H9 (cell line): ENCODE results near the gene C1orf21. TPM values are rescaled to one million over a fixed set of nuclear protein-coding genes. Genes with fewer than 3 reads are reported as not detected.

Source experiments
- DNase-seq: peaks from one replicate; pipeline ENCODE4 v3.0.0-alpha.2; 2017
- H2AFZ ChIP-seq: one replicate; pipeline ENCODE4 v1.6.1; 2013; ENCODE audit warnings: mild to moderate bottlenecking, low read length, control low read depth, moderate library complexity
- H2AK5ac ChIP-seq: 2 replicates; pipeline ENCODE4 v1.6.1; 2013; ENCODE audit warnings: low read length, control low read depth, mixed read lengths; ENCODE audit not compliant: insufficient read length
- H2BK120ac ChIP-seq: one replicate; pipeline ENCODE4 v1.6.1; 2013; ENCODE audit warnings: low read depth, mild to moderate bottlenecking, low read length, control low read depth, inconsistent platforms; ENCODE audit not compliant: poor library complexity, severe bottlenecking
- H2BK12ac ChIP-seq: 2 replicates; pipeline ENCODE4 v1.6.1; 2013; ENCODE audit warnings: low read length, control low read depth, mixed read lengths, low read depth; ENCODE audit not compliant: insufficient read length
- H2BK15ac ChIP-seq: 2 replicates; pipeline ENCODE4 v1.6.1; 2013; ENCODE audit warnings: low read depth, low read length, control low read depth
- H2BK20ac ChIP-seq: one replicate; pipeline ENCODE4 v1.6.1; 2013; ENCODE audit warnings: low read depth, mild to moderate bottlenecking, low read length, control low read depth, inconsistent platforms; ENCODE audit not compliant: poor library complexity, severe bottlenecking
- H2BK5ac ChIP-seq: 2 replicates; pipeline ENCODE4 v1.6.1; 2013; ENCODE audit warnings: low read length, control low read depth, mixed read lengths; ENCODE audit not compliant: insufficient read length
- H3K14ac ChIP-seq: 2 replicates; pipeline ENCODE4 v1.6.1; 2013; ENCODE audit warnings: low read length, control low read depth; ENCODE audit not compliant: insufficient read depth
- H3K18ac ChIP-seq: 2 replicates; pipeline ENCODE4 v1.6.1; 2013; ENCODE audit warnings: low read depth, mild to moderate bottlenecking, mixed read lengths, low read length, control low read depth; ENCODE audit not compliant: insufficient read length
- H3K23ac ChIP-seq: 2 replicates; pipeline ENCODE4 v1.6.1; 2013; ENCODE audit warnings: low read length, control low read depth, mixed read lengths, low read depth; ENCODE audit not compliant: insufficient read length
- H3K23me2 ChIP-seq: 2 replicates; pipeline ENCODE4 v1.6.1; 2013; ENCODE audit warnings: low read depth, mild to moderate bottlenecking, mixed read lengths, low read length, control low read depth; ENCODE audit not compliant: insufficient read length, poor library complexity, severe bottlenecking
- H3K27ac ChIP-seq: 2 replicates; pipeline ENCODE4 v1.5.1; 2013; ENCODE audit warnings: low read length, control low read depth, mixed read lengths, low read depth; ENCODE audit not compliant: insufficient read length
- H3K27me3 ChIP-seq: 2 replicates; pipeline ENCODE4 v1.6.1; 2013; ENCODE audit warnings: low read length, control low read depth, inconsistent platforms; ENCODE audit not compliant: insufficient read depth
- H3K4ac ChIP-seq: 2 replicates; pipeline ENCODE4 v1.6.1; 2013; ENCODE audit warnings: low read depth, mild to moderate bottlenecking, control low read depth, inconsistent platforms, low read length, moderate library complexity
- H3K4me1 ChIP-seq: 2 replicates; pipeline ENCODE4 v1.6.1; 2013; ENCODE audit warnings: low read length, control low read depth, inconsistent platforms; ENCODE audit not compliant: insufficient read depth
- H3K4me2 ChIP-seq: 2 replicates; pipeline ENCODE4 v1.6.1; 2013; ENCODE audit warnings: low read length, control low read depth, mixed read lengths; ENCODE audit not compliant: insufficient read length, insufficient read depth
- H3K56ac ChIP-seq: 2 replicates; pipeline ENCODE4 v1.6.1; 2013; ENCODE audit warnings: low read depth, mild to moderate bottlenecking, mixed read lengths, low read length, control low read depth; ENCODE audit not compliant: insufficient read length
- H3K79me1 ChIP-seq: 2 replicates; pipeline ENCODE4 v1.6.1; 2013; ENCODE audit warnings: low read depth, mild to moderate bottlenecking, moderate library complexity, low read length, control low read depth, inconsistent platforms; ENCODE audit not compliant: insufficient read depth, poor library complexity, severe bottlenecking
- H3K79me2 ChIP-seq: 2 replicates; pipeline ENCODE4 v1.6.1; 2013; ENCODE audit warnings: low read length, control low read depth, inconsistent platforms; ENCODE audit not compliant: insufficient read depth
- H3K9ac ChIP-seq: 2 replicates; pipeline ENCODE4 v1.6.1; 2013; ENCODE audit warnings: low read length, control low read depth, mixed read lengths; ENCODE audit not compliant: insufficient read length; ENCODE audit errors: extremely low read depth
- H3K9me3 ChIP-seq: one replicate; pipeline ENCODE4 v1.6.1; 2013; ENCODE audit warnings: low read depth, low read length, inconsistent platforms; ENCODE audit not compliant: control insufficient read depth
- H3T11ph ChIP-seq: one replicate; pipeline ENCODE4 v1.6.1; 2013; ENCODE audit warnings: mild to moderate bottlenecking, low read length, control low read depth, inconsistent platforms
- H4K20me1 ChIP-seq: one replicate; pipeline ENCODE4 v1.6.1; 2013; ENCODE audit not compliant: control insufficient read depth, insufficient read length, insufficient read depth
- H4K5ac ChIP-seq: 2 replicates; pipeline ENCODE4 v1.6.1; 2013; ENCODE audit warnings: low read depth, mild to moderate bottlenecking, mixed read lengths, low read length, control low read depth; ENCODE audit not compliant: insufficient read length
- H4K8ac ChIP-seq: replicated peaks from 2 replicates; pipeline ENCODE4 v1.6.1; 2013; ENCODE audit warnings: low read length, control low read depth, mixed read lengths, low read depth; ENCODE audit not compliant: insufficient read length
- H4K91ac ChIP-seq: 2 replicates; pipeline ENCODE4 v1.6.1; 2013; ENCODE audit warnings: low read depth, mild to moderate bottlenecking, moderate library complexity, mixed read lengths, low read length, control low read depth; ENCODE audit not compliant: insufficient read length
- H3K27ac Mint-ChIP-seq, 3 experiments: 2 replicates in 2 of 3; 3 replicates in 1 of 3; pipeline ENCODE4 v1.8.0; 2020 to 2021; ENCODE audit warnings: mixed read lengths in 3 of 3, mild to moderate bottlenecking in 1 of 3, moderate library complexity in 1 of 3
- H3K27me3 Mint-ChIP-seq: 2 replicates; pipeline ENCODE4 v1.8.0; 2021; ENCODE audit warnings: low read depth, mild to moderate bottlenecking, moderate library complexity, mixed read lengths
- H3K36me3 Mint-ChIP-seq, 3 experiments: 2 replicates in 2 of 3; 3 replicates in 1 of 3; pipeline ENCODE4 v1.8.0; 2020 to 2021; ENCODE audit warnings: low read depth in 3 of 3, mixed read lengths in 3 of 3; ENCODE audit not compliant: insufficient read depth in 1 of 3
- H3K4me1 Mint-ChIP-seq, 2 experiments: 2 replicates each; pipeline ENCODE4 v1.8.0; 2020; ENCODE audit warnings: mixed read lengths in 2 of 2
- H3K4me3 Mint-ChIP-seq, 2 experiments: 2 replicates in 1 of 2; 3 replicates in 1 of 2; pipeline ENCODE4 v1.8.0; 2020 to 2021; ENCODE audit warnings: mild to moderate bottlenecking in 2 of 2, mixed read lengths in 2 of 2, moderate library complexity in 1 of 2
- H3K9me3 Mint-ChIP-seq, 2 experiments: 2 replicates in 1 of 2; 3 replicates in 1 of 2; pipeline ENCODE4 v1.8.0; 2020; ENCODE audit warnings: mild to moderate bottlenecking in 2 of 2, mixed read lengths in 2 of 2, moderate library complexity in 1 of 2
- CTCF ChIP-seq: fragments of 200-600 bp; sonication (generic); conservative IDR thresholded peaks from 3 replicates; pipeline ENCODE4 v1.8.0; 2021; ENCODE audit warnings: antibody characterized with exemption, mild to moderate bottlenecking
- WGBS: extraction: QIAGEN DNeasy Blood & Tissue Kit; methylation state at CpG from one replicate; pipeline ENCODE4 v1.1.7; 2013; ENCODE audit warnings: missing lambda C conversion rate, low lambda C conversion rate, mixed read lengths; ENCODE audit not compliant: insufficient read length; ENCODE audit errors: extremely low coverage; 5-methylcytosine and 5-hydroxymethylcytosine counted together
- total RNA-seq: library from RNA; stranded (reverse); gene quantifications from 2 replicates; pipeline ENCODE4 v1.2.1, GENCODE V29; 2021

The C1orf21 gene
- total RNA-seq, 1 experiment from 2014 or later, result 36.0 TPM

- H2BK5ac ChIP-seq, result no peak overlapping the region
- Mint-ChIP-seq H3K36me3 (peaks cover 2 to 35% (median 5%) of the 10 kb centered on the region in 3 experiments; a peak in 4 of 7 replicates), H3K4me1 (peaks cover 20 to 27% of the 10 kb centered on the region in 2 experiments), H3K9me3 (no peaks in the 10 kb centered on the region), H3K27ac (no peak overlapping the region), H3K4me3 (no peak overlapping the region), H3K27me3 (no peaks in the 10 kb centered on the region)
- DNase-seq, result no peak
- no peak overlapping the region for H3K9ac ChIP-seq
- H2BK15ac ChIP-seq, result no peak overlapping the region
- H3K4me1 ChIP-seq, result no peaks in the 10 kb centered on the region
- no peak overlapping the region for H4K5ac ChIP-seq
- H4K91ac ChIP-seq, result no peak overlapping the region
- H3K27ac ChIP-seq, result no peak overlapping the region
- no peak overlapping the region for H3T11ph ChIP-seq
- H2AFZ ChIP-seq, result no peak overlapping the region
- H3K27me3 ChIP-seq, result no peaks in the 10 kb centered on the region
- no peak overlapping the region for H3K14ac ChIP-seq
- H3K4me2 ChIP-seq, result no peak overlapping the region
- whole genome bisulfite sequencing, result no CpG with 5 or more reads among the region's 1 CpG
- no peaks in the 10 kb centered on the region for H3K79me2 ChIP-seq
- no peak overlapping the region for H2AK5ac ChIP-seq
- H2BK12ac ChIP-seq, result no peak overlapping the region
- H3K18ac ChIP-seq, result no peak overlapping the region
- H4K20me1 ChIP-seq, result no peaks in the 10 kb centered on the region
- no peaks in the 10 kb centered on the region for H3K9me3 ChIP-seq
- no peak overlapping the region for H3K23ac ChIP-seq
- H4K8ac ChIP-seq, result no peak overlapping the region
- H3K79me1 ChIP-seq, result no peaks in the 10 kb centered on the region
- no peaks in the 10 kb centered on the region for H3K23me2 ChIP-seq
- H3K56ac ChIP-seq, result no peak overlapping the region
- TF ChIP-seq CTCF, result no peak
- H2BK20ac ChIP-seq, result no peak overlapping the region
- no peak overlapping the region for H2BK120ac ChIP-seq
- no peak overlapping the region for H3K4ac ChIP-seq
Observed at GRCh38 chr1:184507165-184507564, 120.3 kb downstream of the C1orf21 start.
